HG02943 (cell line): ENCODE results near the gene STAT3.
"Not testable (repeated sequence)": the region's sequence is repeated elsewhere in the genome, so short reads cannot be mapped to it uniquely, and the experiment has no call there.

Experiments used
- ATAC-seq: cut with Tn5 transposase; IDR thresholded peaks from one replicate; pipeline ENCODE4 v1.9.1; 2021; ENCODE audit warnings: mild to moderate bottlenecking, low read depth, moderate library complexity; ENCODE audit not compliant: unreplicated experiment

Gene STAT3

GRCh38 chr17:42266918-42267766 lies 121.1 kb downstream of the STAT3 start:
- ATAC-seq, result no peak

GRCh38 chr17:42266462-42266861 lies 121.8 kb downstream of the STAT3 start:
- ATAC-seq, result no peak

- ATAC-seq, result not testable (repeated sequence)
Measured at GRCh38 chr17:42264366-42264765, 123.9 kb downstream of the STAT3 start.
